Measurements from ENCODE around the gene NT5C. TPM values are rescaled to one million over a fixed set of nuclear protein-coding genes. Genes with fewer than 3 reads are reported as not detected.

The NT5C gene
- total RNA-seq, 1 experiment from 2014 or later = 115 TPM

DNA sequence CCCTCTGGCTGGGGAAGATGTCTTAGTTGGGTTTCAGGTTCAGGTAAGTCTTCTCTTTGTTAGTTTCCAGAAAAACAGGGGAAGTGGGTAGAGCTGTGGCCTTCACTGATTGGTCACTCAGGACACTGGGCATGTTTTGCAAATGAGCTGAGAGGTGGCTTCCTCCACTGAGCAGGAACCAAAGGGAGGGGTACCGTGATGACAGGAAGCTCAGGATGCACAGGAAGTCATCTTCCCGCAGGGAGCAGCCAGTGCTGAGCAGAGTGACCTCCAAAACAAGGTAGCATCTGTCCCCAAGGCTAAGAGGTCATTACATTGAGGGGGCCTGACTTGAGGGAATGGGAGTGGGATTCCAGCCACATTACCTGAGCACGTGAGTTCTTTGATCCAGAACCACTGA, 5.6 kb downstream of the NT5C start:
- BruUV-seq (replicated peaks) = no TSS peak
- H3K27me3 ChIP-seq (ENCODE audit: insufficient read depth, low read length) = no peaks in the 10 kb centered on the region
- H3K4me3 ChIP-seq (replicated peaks in 1 of 2; ENCODE audit: low read depth in 1 of 2, low read length in 2 of 2) = no peak overlapping the region
- ATAC-seq = no peak
- H4K20me1 ChIP-seq (ENCODE audit: insufficient read depth) = no peaks in the 10 kb centered on the region
- no peaks in the 10 kb centered on the region for H3K9me3 ChIP-seq (ENCODE audit: control insufficient read depth in 1 of 2, insufficient read depth in 1 of 2, low read depth in 1 of 2, low read length in 2 of 2)
- TF ChIP-seq EZH2phosphoT487 (IDR thresholded peaks at IDR 0.05; ENCODE audit: borderline replicate concordance) (no peak), POLR2A (IDR thresholded peaks at IDR 0.05; ENCODE audit: borderline replicate concordance, extremely low read depth, insufficient read depth, insufficient read length) (no peak), CBX3 (IDR thresholded peaks at IDR 0.05; ENCODE audit: low read depth) (no peak), ELF1 (IDR thresholded peaks at IDR 0.05; ENCODE audit: borderline replicate concordance, low read depth) (no peak), POLR2AphosphoS5 (IDR thresholded peaks at IDR 0.05; ENCODE audit: low read depth, low read length) (no peak), ZFX (IDR thresholded peaks at IDR 0.05) (no peak), SRF (IDR thresholded peaks at IDR 0.05; ENCODE audit: low read depth) (no peak), SIN3A (IDR thresholded peaks at IDR 0.05; ENCODE audit: low read depth) (no peak), JUND (IDR thresholded peaks at IDR 0.05) (no peak), ZNF274 (IDR thresholded peaks at IDR 0.05; ENCODE audit: low read depth, low read length) (no peak), EGR1 (IDR thresholded peaks at IDR 0.05; ENCODE audit: low read depth) (no peak), EZH2 (IDR thresholded peaks at IDR 0.05) (no peak), FOSL1 (IDR thresholded peaks at IDR 0.05; ENCODE audit: low read depth) (no peak), YY1 (IDR thresholded peaks at IDR 0.05; ENCODE audit: extremely low read depth, insufficient replicate concordance, low read depth, low read length) (no peak), SP1 (IDR thresholded peaks at IDR 0.05; ENCODE audit: low read depth) (no peak)
- TF ChIP-seq, protein P1, sequence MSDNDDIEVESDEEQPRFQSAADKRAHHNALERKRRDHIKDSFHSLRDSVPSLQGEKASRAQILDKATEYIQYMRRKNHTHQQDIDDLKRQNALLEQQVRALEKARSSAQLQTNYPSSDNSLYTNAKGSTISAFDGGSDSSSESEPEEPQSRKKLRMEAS (IDR thresholded peaks at IDR 0.05) = no peak
- TF ChIP-seq, protein P2, sequence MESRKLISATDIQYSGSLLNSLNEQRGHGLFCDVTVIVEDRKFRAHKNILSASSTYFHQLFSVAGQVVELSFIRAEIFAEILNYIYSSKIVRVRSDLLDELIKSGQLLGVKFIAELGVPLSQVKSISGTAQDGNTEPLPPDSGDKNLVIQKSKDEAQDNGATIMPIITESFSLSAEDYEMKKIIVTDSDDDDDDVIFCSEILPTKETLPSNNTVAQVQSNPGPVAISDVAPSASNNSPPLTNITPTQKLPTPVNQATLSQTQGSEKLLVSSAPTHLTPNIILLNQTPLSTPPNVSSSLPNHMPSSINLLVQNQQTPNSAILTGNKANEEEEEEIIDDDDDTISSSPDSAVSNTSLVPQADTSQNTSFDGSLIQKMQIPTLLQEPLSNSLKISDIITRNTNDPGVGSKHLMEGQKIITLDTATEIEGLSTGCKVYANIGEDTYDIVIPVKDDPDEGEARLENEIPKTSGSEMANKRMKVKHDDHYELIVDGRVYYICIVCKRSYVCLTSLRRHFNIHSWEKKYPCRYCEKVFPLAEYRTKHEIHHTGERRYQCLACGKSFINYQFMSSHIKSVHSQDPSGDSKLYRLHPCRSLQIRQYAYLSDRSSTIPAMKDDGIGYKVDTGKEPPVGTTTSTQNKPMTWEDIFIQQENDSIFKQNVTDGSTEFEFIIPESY (IDR thresholded peaks at IDR 0.05; ENCODE audit: extremely low read depth, insufficient replicate concordance, low read length) = no peak
- TF ChIP-seq, protein P3, sequence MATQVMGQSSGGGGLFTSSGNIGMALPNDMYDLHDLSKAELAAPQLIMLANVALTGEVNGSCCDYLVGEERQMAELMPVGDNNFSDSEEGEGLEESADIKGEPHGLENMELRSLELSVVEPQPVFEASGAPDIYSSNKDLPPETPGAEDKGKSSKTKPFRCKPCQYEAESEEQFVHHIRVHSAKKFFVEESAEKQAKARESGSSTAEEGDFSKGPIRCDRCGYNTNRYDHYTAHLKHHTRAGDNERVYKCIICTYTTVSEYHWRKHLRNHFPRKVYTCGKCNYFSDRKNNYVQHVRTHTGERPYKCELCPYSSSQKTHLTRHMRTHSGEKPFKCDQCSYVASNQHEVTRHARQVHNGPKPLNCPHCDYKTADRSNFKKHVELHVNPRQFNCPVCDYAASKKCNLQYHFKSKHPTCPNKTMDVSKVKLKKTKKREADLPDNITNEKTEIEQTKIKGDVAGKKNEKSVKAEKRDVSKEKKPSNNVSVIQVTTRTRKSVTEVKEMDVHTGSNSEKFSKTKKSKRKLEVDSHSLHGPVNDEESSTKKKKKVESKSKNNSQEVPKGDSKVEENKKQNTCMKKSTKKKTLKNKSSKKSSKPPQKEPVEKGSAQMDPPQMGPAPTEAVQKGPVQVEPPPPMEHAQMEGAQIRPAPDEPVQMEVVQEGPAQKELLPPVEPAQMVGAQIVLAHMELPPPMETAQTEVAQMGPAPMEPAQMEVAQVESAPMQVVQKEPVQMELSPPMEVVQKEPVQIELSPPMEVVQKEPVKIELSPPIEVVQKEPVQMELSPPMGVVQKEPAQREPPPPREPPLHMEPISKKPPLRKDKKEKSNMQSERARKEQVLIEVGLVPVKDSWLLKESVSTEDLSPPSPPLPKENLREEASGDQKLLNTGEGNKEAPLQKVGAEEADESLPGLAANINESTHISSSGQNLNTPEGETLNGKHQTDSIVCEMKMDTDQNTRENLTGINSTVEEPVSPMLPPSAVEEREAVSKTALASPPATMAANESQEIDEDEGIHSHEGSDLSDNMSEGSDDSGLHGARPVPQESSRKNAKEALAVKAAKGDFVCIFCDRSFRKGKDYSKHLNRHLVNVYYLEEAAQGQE (IDR thresholded peaks at IDR 0.05; ENCODE audit: low read depth) = no peak
- H2AFZ ChIP-seq (ENCODE audit: low read depth, low read length, poor library complexity, severe bottlenecking) = no peak overlapping the region
- peaks cover 0 to 31% of the 10 kb centered on the region in 2 experiments; a peak in 2 of 4 replicates for H3K36me3 ChIP-seq (ENCODE audit: control insufficient read depth in 1 of 2, insufficient read depth in 2 of 2, low read length in 2 of 2)
- H3K27ac ChIP-seq (ENCODE audit: low read depth, low read length) = peak overlapping the region; percentile 93
- peaks cover 87% of the 10 kb centered on the region for H3K79me2 ChIP-seq (ENCODE audit: insufficient read depth, low read length)
- ChIA-PET POLR2A (interaction anchor here (1.8 to 5.0 kb wide), 3 partner anchors 12 to 73 kb away, joined by 4 to 44 read pairs (median 4); no protein-coding TSS in a partner anchor), CTCF (interaction anchor here (5.6 kb wide), 1 partner anchor 12 kb away, joined by 75 read pairs; no protein-coding TSS in a partner anchor), RAD21 (ENCODE audit: low non-redundant PET in 1 of 2, low total read pairs in 2 of 2, uncharacterized antibody in 2 of 2, unreplicated experiment in 2 of 2) (no interaction called here)
- peak overlapping the region; percentile 78 for H3K9ac ChIP-seq (ENCODE audit: low read length)
- DNase-seq (ENCODE audit: low read depth, low spot score) = no peak
- H3K9me2 ChIP-seq (ENCODE audit: insufficient read depth) = no peaks in the 10 kb centered on the region
- intact Hi-C loops (cut with micrococcal nuclease) = loop anchor here (2.0 kb wide), 1 partner anchor 73 kb away; no protein-coding TSS in a partner anchor
- peak overlapping the region; percentile 81 for H3K4me2 ChIP-seq (ENCODE audit: low read length)
- H3K4me1 ChIP-seq (ENCODE audit: control insufficient read depth in 1 of 2, insufficient read depth in 2 of 2, low read length in 2 of 2) = peaks cover 44 to 78% of the 10 kb centered on the region in 2 experiments

Data from HCT116 (cell line).